HFF-Myc (cell line): Measurements from ENCODE around the gene MVB12A.

Experiments
- DNase-seq: peaks from one replicate; pipeline ENCODE4 v3.0.0-alpha.2; 2011; ENCODE audit warnings: low read depth; ENCODE audit errors: extremely low read depth
- H3K4me3 ChIP-seq: replicated peaks from 2 replicates; pipeline ENCODE4 v1.5.1; 2011; ENCODE audit warnings: low read depth, mild to moderate bottlenecking, control low read depth, low read length
- CTCF ChIP-seq: IDR thresholded peaks from 2 replicates; pipeline ENCODE4 v1.5.1; 2012; ENCODE audit warnings: mild to moderate bottlenecking, low read depth, low read length, control low read depth; ENCODE audit errors: missing control alignments

MVB12A gene

DNA sequence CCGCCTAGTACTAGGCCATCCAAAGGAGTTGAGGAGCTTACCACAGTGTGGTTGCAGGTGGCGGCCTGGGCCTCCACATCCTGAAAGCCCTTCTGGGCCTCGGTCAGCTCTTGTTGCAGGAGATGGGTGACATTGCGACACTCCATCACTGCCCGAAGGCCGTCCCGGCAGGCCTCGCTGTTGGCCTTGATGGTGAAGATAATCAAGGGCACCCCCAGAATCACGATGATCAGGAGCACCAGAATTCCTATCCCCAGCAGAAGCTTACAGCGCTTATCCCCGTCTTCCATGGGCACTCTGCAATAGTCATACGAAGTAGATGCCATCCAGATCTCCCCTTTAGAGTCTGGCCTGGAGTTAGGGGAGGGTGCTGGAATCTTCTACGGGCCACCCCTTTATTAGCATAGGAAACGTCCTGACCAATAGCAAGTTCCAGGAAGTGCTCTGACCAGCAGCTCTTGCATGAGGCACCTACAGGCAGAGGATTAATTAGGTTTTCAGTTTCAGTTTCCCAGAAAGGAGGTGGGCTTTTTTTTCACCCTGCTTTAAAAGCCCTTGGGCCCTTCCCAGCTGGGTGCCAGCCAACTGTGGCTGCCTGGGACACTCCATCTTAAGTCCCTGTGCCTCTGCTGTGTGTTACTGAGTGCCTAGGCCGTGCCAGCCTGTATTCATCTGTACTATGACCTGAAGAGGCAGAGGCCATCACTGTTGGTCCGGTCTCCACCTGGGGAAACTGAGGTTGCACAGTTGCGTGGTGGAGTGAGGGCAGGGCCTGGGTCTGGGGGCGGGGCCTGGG is 14.4 kb upstream of the MVB12A start, which contains the start of gene BST2:
TSS of gene BST2 (minus strand) at position 381 of the 796 bp plus-strand sequence. CDS start at position 326, 55 bp downstream.
- no peak within 1 kb of the TSS for H3K4me3 ChIP-seq

DNA sequence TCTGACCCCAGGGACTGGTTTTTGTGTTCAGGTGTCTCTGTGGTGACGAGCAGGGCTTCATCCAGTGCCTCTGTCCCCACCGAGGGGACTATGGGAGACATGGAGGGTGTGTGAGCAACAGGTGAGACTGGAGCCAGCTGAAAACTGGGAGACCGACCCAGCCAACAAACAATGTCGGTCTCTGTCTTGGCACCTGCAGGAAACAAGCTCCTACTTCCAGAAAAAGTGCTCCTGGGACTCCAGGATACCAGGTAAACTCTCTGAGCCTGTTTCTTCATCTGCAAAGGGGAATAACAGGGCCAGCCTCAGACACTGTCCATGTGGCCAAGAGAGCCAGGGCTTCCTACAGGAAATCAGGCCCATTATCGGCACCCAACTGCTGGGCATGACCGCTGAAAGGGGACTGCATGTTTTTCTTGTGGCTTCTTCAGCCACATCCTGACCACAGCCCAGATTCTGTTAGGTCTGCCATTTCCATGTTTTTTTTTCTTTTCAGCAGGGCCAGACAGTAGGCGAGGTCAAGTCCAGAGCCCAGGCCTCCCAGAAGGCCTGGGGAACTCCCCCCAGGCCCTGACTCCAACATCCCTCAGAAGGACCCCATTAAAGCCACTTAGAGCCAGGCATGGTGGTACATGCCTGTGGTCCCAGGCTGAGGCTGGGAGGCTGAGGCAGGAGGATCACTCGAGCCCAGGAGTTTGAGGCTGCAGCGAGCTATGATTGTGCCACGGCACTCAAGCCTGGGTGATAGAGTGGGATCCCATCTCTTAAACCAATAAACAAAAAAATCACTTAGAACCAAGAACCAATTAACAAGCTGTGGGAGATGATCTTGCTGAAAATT is 13.6 kb upstream of the MVB12A start:
- DNase-seq = no peak
- H3K4me3 ChIP-seq = no peak overlapping the region
- no peak for TF ChIP-seq CTCF

More for the DNA sequence above, 14.4 kb upstream of the MVB12A start, which contains the start of gene BST2:
- no peak for DNase-seq
- no peak for TF ChIP-seq CTCF

GRCh38 chr19:17406887-17407196 is 13.0 kb upstream of the MVB12A start:
- TF ChIP-seq CTCF = no peak
- H3K4me3 ChIP-seq = no peak overlapping the region
- no peak for DNase-seq

- no peak overlapping the region for H3K4me3 ChIP-seq
- no peak for DNase-seq
Measured at GRCh38 chr19:17409990-17410389, 9.9 kb upstream of the MVB12A start.

GRCh38 chr19:17411801-17412200 is 8.0 kb upstream of the MVB12A start:
- H3K4me3 ChIP-seq = no peak overlapping the region
- no peak for DNase-seq
- TF ChIP-seq CTCF = no peak

More at GRCh38 chr19:17409990-17410389, 9.9 kb upstream of the MVB12A start:
- no peak for TF ChIP-seq CTCF

DNA sequence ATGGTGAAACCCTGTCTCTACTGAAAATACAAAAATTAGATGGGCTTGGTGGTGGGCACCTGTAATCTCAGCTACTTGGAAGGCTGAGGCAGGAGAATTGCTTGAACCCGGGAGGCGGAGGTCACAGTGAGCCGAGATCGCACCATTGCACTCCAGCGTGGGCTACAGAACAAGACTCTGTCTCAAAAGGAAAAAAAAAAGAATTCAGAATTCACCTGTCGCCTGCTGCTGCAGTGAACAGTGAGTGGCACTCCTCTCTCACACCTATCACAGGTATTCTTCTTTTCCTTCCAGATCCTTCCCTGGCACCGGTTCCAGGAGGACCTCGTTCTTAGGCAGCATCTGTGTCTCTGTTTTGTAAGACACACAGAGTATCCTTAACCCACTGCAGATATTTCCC is 5.8 kb upstream of the MVB12A start:
- no peak for TF ChIP-seq CTCF
- no peak for DNase-seq

More for the DNA sequence above, 5.8 kb upstream of the MVB12A start:
- no peak overlapping the region for H3K4me3 ChIP-seq
